CD4-positive, alpha-beta T cell treated with Interleukin-12 subunit alpha and Interleukin-12 subunit beta, for 1 hour (primary cell): ENCODE measurements around the gene RNF207.

Experiments used
- DNase-seq: peaks from one replicate; pipeline ENCODE4 v3.0.0-alpha.2; 2020

Gene RNF207

GRCh38 chr1:6237093-6237492 lies 31.2 kb downstream of the RNF207 start:
- no peak for DNase-seq

- no peak for DNase-seq
Observed at GRCh38 chr1:6239213-6239752, 33.4 kb downstream of the RNF207 start.

- DNase-seq, result no peak
Observed at GRCh38 chr1:6239950-6240768, 34.2 kb downstream of the RNF207 start.

- DNase-seq, result no peak
Observed at GRCh38 chr1:6241107-6241886, 35.4 kb downstream of the RNF207 start.

- no peak for DNase-seq
Observed at GRCh38 chr1:6241887-6242740, 36.2 kb downstream of the RNF207 start.

GRCh38 chr1:6243053-6243834 lies 37.3 kb downstream of the RNF207 start:
- no peak for DNase-seq

- no peak for DNase-seq
Observed at GRCh38 chr1:6243993-6244392, 38.1 kb downstream of the RNF207 start, which contains the start of gene HES3. HES3 (plus strand) TSS chr1:6244179; CDS start chr1:6244366, 187 bp downstream.

- no peak for DNase-seq
Observed at GRCh38 chr1:6244401-6245049, 38.6 kb downstream of the RNF207 start.

- DNase-seq, result peak; percentile 83
Observed at GRCh38 chr1:6245086-6245868, 39.4 kb downstream of the RNF207 start.

GRCh38 chr1:6245869-6246496 lies 40.1 kb downstream of the RNF207 start:
- DNase-seq, result peak; percentile 41

GRCh38 chr1:6246497-6247467 lies 40.9 kb downstream of the RNF207 start:
- DNase-seq, result peak; percentile 81

- DNase-seq, result no peak
Observed at GRCh38 chr1:6247651-6248050, 41.7 kb downstream of the RNF207 start.

GRCh38 chr1:6248161-6248776 lies 42.4 kb downstream of the RNF207 start:
- no peak for DNase-seq

GRCh38 chr1:6248932-6249738 lies 43.2 kb downstream of the RNF207 start:
- no peak for DNase-seq

- no peak for DNase-seq
Observed at GRCh38 chr1:6249739-6250689, 44.1 kb downstream of the RNF207 start.

GRCh38 chr1:6251233-6251632 lies 45.3 kb downstream of the RNF207 start:
- DNase-seq, result no peak
